ACC112 (cell line): Measurements from ENCODE around the gene TMEM115.
A peak's percentile ranks its signal among the peaks of the same experiment; 100 is the strongest.

ENCODE experiments used
- H2AFZ ChIP-seq: fragments of 200-600 bp; sonication (generic); one replicate; pipeline ENCODE4 v1.6.0; 2017; ENCODE audit warnings: antibody characterized with exemption, low read length; ENCODE audit not compliant: unreplicated experiment
- H3K27ac ChIP-seq: fragments of 200-600 bp; sonication (generic); 2 replicates; pipeline ENCODE4 v1.5.1; 2014; ENCODE audit warnings: low read depth, mild to moderate bottlenecking, antibody characterized with exemption, low read length, moderate library complexity
- H3K27me3 ChIP-seq: fragments of 200-600 bp; sonication (generic); 2 replicates; pipeline ENCODE4 v1.6.1; 2014; ENCODE audit warnings: mild to moderate bottlenecking, antibody characterized with exemption, low read length, moderate library complexity, mixed read lengths; ENCODE audit not compliant: insufficient read depth
- H3K36me3 ChIP-seq: fragments of 200-600 bp; sonication (generic); 2 replicates; pipeline ENCODE4 v1.6.1; 2016; ENCODE audit warnings: mild to moderate bottlenecking, antibody characterized with exemption, low read length, moderate library complexity, mixed read lengths; ENCODE audit not compliant: insufficient read depth
- H3K4me1 ChIP-seq: fragments of 200-600 bp; sonication (generic); one replicate; pipeline ENCODE4 v1.6.1; 2016; ENCODE audit warnings: low read length, mixed read lengths; ENCODE audit not compliant: insufficient read depth, unreplicated experiment, control insufficient read depth
- H3K4me3 ChIP-seq: fragments of 200-600 bp; sonication (generic); 2 replicates; pipeline ENCODE4 v1.5.1; 2014; ENCODE audit warnings: mild to moderate bottlenecking, low read depth, low read length
- H3K79me2 ChIP-seq: fragments of 200-600 bp; sonication (generic); one replicate; pipeline ENCODE4 v1.6.0; 2016; ENCODE audit warnings: low read length; ENCODE audit not compliant: control insufficient read depth, unreplicated experiment, insufficient read depth

Gene TMEM115

DNA sequence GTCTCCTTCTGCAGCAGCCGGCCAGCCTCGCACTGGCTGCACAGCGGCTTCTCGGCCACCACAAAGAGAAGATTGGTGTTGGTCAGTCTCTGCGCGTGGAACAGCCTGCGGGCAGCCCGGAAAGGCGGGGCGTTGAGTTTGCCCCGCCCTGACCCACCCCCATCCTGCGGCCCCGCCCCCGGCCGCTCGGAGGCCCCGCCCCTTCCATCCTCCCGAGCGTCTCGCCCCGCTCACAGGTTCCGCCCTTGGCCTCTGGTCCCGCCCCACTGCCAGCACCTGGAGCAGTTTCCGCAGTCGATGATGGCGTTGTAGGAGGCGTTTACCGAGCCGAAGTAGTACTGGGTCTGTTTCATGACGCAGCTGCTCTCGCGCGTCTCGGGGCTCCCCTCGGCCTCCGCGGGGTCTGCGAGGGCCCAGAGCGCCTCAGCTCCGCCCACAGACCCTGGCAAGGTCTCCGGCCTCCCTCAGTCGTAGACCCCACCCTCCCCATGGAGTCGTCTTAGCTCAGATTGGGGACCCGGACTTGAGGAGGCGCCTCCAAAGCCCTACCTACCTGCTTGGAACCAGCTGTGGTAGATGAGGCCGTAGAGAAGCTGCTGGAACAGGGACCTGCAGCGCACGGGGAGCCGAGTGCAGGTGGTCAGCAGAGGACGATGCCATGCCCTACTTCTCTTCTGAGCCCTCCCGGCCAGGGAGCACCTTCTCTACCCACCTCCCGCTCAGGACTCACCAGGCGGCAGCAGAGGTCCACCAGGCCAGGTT lies 5.9 kb upstream of the TMEM115 start:
- Histone ChIP-seq H3K27ac (no peak overlapping the region), H3K4me1 (no peaks in the 10 kb centered on the region), H3K79me2 (no peaks in the 10 kb centered on the region), H2AFZ (peak overlapping the region; percentile 15), H3K4me3 (peak overlapping the region; percentile 73), H3K36me3 (no peaks in the 10 kb centered on the region), H3K27me3 (peaks cover 9% of the 10 kb centered on the region)

DNA sequence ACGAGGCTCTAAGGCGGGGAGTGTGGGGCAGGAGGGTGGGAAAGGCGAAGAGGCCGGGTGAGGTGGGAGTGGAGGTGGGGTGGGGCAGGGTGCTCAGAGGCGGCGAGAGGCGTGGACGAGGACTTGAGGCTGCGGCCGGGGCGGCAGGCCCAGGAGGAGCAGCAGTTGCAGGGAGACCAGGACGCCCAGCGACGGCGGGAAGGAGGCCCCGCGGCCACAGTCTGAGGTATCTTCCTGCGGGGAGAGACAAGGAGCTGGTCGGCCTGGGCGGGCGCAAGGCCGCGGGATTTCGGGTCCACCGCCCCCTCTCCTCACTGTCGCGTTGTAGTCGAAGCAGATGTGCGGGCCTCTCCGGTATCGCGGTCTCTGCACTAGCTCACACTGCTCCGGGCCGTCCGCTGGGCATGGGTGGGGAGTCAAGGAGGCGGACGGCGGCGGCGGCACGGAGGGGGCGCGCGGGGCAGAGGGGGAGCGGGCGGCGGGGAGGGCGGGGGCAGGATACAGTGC lies 5.3 kb upstream of the TMEM115 start:
- H3K4me3 ChIP-seq: peak overlapping the region; percentile 73
- peaks cover 9% of the 10 kb centered on the region for H3K27me3 ChIP-seq
- H3K79me2 ChIP-seq: no peaks in the 10 kb centered on the region
- H3K36me3 ChIP-seq: no peaks in the 10 kb centered on the region
- H3K27ac ChIP-seq: no peak overlapping the region
- no peak overlapping the region for H2AFZ ChIP-seq
- no peaks in the 10 kb centered on the region for H3K4me1 ChIP-seq

- no peaks in the 10 kb centered on the region for H3K36me3 ChIP-seq
- H3K27ac ChIP-seq: no peak overlapping the region
- H3K4me1 ChIP-seq: peaks cover 27% of the 10 kb centered on the region
- peak overlapping the region; percentile 85 for H2AFZ ChIP-seq
- peaks cover 45% of the 10 kb centered on the region for H3K79me2 ChIP-seq
- H3K4me3 ChIP-seq: peak overlapping the region; percentile 88
- no peaks in the 10 kb centered on the region for H3K27me3 ChIP-seq
Measured at GRCh38 chr3:50359760-50360110, 414 bp upstream of the TMEM115 start.

DNA sequence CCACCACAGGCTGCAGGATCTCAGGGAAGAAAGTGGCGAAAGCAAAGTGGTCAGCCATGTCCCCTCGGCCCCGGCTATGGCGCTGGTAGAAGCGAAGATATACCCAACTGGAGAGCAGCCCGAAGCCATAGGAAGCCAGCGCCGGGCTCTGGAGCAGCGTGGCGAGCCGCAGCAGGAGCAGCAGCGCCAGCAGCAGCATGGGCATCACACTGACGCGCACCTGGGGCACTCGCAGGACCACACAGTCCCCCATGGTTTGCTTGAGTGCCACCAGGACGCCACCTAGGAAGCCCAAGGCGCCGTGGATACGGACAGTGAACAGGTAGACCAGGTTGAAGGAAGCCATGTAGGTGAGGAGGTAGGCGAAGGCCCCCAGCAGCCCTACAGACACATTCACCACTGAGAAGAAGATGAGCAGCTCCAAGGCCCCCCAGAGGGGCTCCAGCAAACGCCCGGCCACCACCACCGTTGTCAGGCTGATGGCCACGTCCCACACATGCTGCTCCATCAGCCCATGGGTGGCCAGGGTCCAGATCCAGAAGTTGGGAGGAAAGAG lies 888 bp downstream of the TMEM115 start:
- H3K27me3 ChIP-seq: no peaks in the 10 kb centered on the region
- no peaks in the 10 kb centered on the region for H3K36me3 ChIP-seq
- peaks cover 53% of the 10 kb centered on the region for H3K79me2 ChIP-seq
- peaks cover 27% of the 10 kb centered on the region for H3K4me1 ChIP-seq
- peak overlapping the region; percentile 88 for H3K4me3 ChIP-seq
- H3K27ac ChIP-seq: peak overlapping the region; percentile 69; the same call in 1 of the 2 replicates
- H2AFZ ChIP-seq: no peak overlapping the region

GRCh38 chr3:50357481-50357880 lies 1.8 kb downstream of the TMEM115 start:
- Histone ChIP-seq H3K36me3 (no peaks in the 10 kb centered on the region), H2AFZ (no peak overlapping the region), H3K79me2 (peaks cover 53% of the 10 kb centered on the region), H3K4me3 (peak overlapping the region; percentile 88), H3K27ac (no peak overlapping the region), H3K4me1 (peaks cover 27% of the 10 kb centered on the region), H3K27me3 (no peaks in the 10 kb centered on the region)

DNA sequence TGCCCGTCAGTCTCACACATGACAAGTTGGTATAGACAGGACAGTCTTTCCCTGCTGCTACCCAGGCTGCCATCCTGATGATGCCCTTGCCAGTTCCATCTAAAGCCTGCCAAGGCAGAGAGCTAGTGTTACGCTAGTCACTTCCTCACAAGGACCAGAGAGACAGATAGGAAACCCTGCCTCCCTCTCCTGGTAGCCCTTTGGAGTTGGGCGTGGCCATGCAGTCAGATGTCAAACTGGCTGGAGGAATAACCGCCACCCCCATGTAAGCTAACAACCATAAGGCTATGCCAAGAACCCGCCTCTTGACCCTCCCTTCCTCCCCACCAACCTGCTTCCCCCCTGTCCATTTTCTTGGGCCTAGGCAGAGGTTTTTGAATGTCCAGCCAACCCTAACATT lies 2.8 kb downstream of the TMEM115 start:
- peaks cover 58% of the 10 kb centered on the region for H3K79me2 ChIP-seq
- no peaks in the 10 kb centered on the region for H3K27me3 ChIP-seq
- no peaks in the 10 kb centered on the region for H3K36me3 ChIP-seq
- peaks cover 32% of the 10 kb centered on the region for H3K4me1 ChIP-seq
- no peak overlapping the region for H3K27ac ChIP-seq
- H3K4me3 ChIP-seq: peak overlapping the region; percentile 88
- no peak overlapping the region for H2AFZ ChIP-seq

- Histone ChIP-seq H2AFZ (no peak overlapping the region), H3K4me3 (peak overlapping the region; percentile 88), H3K36me3 (no peaks in the 10 kb centered on the region), H3K27me3 (no peaks in the 10 kb centered on the region), H3K79me2 (peaks cover 60% of the 10 kb centered on the region), H3K4me1 (peaks cover 36% of the 10 kb centered on the region), H3K27ac (no peak overlapping the region)
Measured at GRCh38 chr3:50355829-50356552, 3.3 kb downstream of the TMEM115 start.

DNA sequence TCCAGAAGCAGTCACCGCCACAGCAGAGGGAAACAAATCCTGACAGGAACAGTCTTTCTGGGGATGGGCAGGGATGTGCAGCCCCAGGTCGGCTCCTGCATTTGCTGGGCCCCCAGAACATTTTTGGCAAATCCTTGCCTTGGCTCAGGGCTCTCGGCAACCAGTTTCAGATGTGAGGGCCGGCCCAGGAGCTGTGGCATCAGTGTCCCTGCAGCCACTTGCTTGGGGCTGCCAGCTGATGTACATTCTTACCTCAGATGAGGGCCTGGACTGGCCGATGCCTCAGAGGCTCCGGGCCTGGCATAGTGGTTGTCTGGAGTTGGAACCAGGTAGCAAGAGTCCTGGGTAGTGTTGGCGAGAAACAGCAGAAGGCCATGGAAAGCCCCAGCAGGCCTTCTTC lies 4.5 kb downstream of the TMEM115 start:
- peaks cover 38% of the 10 kb centered on the region for H3K4me1 ChIP-seq
- H3K4me3 ChIP-seq: no peak overlapping the region
- no peaks in the 10 kb centered on the region for H3K36me3 ChIP-seq
- H3K27ac ChIP-seq: no peak overlapping the region
- no peaks in the 10 kb centered on the region for H3K27me3 ChIP-seq
- peaks cover 65% of the 10 kb centered on the region for H3K79me2 ChIP-seq
- no peak overlapping the region for H2AFZ ChIP-seq

DNA sequence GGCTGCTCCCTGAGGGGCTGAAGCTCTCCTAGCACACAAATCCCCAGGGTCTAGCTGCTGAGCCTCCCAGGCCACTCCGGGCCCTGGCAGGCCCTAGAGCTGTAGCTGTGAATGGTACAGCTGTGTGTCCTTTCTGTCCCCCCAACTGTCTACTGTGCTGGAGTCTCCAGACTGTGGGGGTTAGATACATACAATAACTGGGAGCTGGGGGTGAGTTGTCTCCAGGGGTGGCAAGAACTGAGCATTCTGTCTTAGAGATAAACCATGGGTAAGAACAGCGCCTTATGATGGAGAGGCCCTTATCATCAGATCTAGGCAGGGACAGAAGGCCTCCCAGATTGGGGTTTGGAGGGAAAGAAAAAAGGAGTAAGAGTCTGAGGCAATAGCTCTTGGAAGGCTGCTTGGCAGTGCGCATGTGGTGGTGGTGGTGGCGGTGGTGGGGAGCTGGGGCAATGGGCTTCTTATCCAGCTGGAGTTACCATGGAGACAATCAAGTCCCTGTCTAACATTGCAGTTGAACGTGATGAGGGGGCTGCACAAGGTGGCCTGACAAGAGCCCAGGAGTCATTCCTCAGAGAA lies 5.0 kb downstream of the TMEM115 start:
- H3K79me2 ChIP-seq: peaks cover 70% of the 10 kb centered on the region
- H3K27ac ChIP-seq: no peak overlapping the region
- H3K27me3 ChIP-seq: no peaks in the 10 kb centered on the region
- H2AFZ ChIP-seq: no peak overlapping the region
- H3K36me3 ChIP-seq: no peaks in the 10 kb centered on the region
- peaks cover 41% of the 10 kb centered on the region for H3K4me1 ChIP-seq
- H3K4me3 ChIP-seq: no peak overlapping the region

GRCh38 chr3:50353245-50354004 lies 5.9 kb downstream of the TMEM115 start:
- no peaks in the 10 kb centered on the region for H3K27me3 ChIP-seq
- H3K36me3 ChIP-seq: no peaks in the 10 kb centered on the region
- peaks cover 62% of the 10 kb centered on the region for H3K79me2 ChIP-seq
- H2AFZ ChIP-seq: no peak overlapping the region
- H3K4me3 ChIP-seq: no peak overlapping the region
- peak overlapping the region; percentile 21 for H3K27ac ChIP-seq
- peaks cover 41% of the 10 kb centered on the region for H3K4me1 ChIP-seq
